Measurements from ENCODE around the gene SPATA21. TPM values are rescaled to one million over a fixed set of nuclear protein-coding genes. Genes with fewer than 3 reads are reported as not detected.

SPATA21 gene
- total and polyA plus RNA-seq, 7 experiments from 2014 or later: not detected

- Histone ChIP-seq H3K4me1 (ENCODE audit: control insufficient read depth in 2 of 2, insufficient read depth in 2 of 2, low read length in 2 of 2) (no peaks in the 10 kb centered on the region), H3K27me3 (ENCODE audit: control insufficient read depth in 2 of 2, insufficient read depth in 2 of 2, low read length in 2 of 2) (no peaks in the 10 kb centered on the region), H3K36me3 (ENCODE audit: control insufficient read depth in 2 of 3, insufficient read depth in 3 of 3, low read length in 3 of 3) (no peaks in the 10 kb centered on the region), H3K27ac (ENCODE audit: low read depth, low read length) (no peak overlapping the region), H3K9me3 (ENCODE audit: control insufficient read depth in 2 of 3, low read length in 3 of 3) (no peaks in the 10 kb centered on the region), H3K4me3 (ENCODE audit: low read length) (no peak overlapping the region)
- DNase-seq (no peak), ATAC-seq (no peak)
- Mint-ChIP-seq H3K36me3 (no peaks in the 10 kb centered on the region), H3K9me3 (no peaks in the 10 kb centered on the region), H3K4me1 (peaks cover 0 to 8% (median 0%) of the 10 kb centered on the region in 7 donors), H3K27ac (no peak overlapping the region), H3K27me3 (no peaks in the 10 kb centered on the region), H3K4me3 (no peak overlapping the region)
- ChIA-PET CTCF (no interaction called here), POLR2A (no interaction called here)
- intact Hi-C loops (cut with micrococcal nuclease): no loop called here
Measured at GRCh38 chr1:16405441-16405840, 31.8 kb downstream of the SPATA21 start.

DNA sequence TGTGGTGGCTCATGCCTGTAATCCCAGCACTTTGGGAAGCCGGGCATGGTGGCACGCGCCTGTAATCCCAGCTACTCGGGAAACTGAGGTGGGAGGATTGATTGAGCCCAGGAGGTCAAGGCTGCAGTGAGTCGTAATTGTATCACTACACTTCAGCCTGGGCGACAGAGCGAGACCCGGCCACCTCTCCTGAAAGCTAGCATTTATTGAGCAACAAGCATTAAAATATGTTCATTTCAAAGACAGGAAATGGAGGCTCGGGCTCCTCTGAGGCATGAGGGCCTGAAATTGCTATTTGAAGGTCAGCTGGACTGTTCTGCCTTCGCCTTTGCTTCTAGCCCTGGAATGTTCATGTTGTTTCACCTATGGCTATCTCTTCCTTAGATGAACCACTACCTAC, 34.5 kb downstream of the SPATA21 start:
- POLR2A ChIA-PET: interaction anchor here (0.9 kb wide), 1 partner anchor 37 kb away, joined by 3 read pairs; the partner anchor contains the start of gene NECAP2
- Mint-ChIP-seq H3K9me3 (no peaks in the 10 kb centered on the region), H3K27me3 (no peaks in the 10 kb centered on the region), H3K4me3 (no peak overlapping the region), H3K36me3 (peaks cover 0 to 3% (median 0%) of the 10 kb centered on the region in 5 donors), H3K27ac (peak overlapping the region in 1 of 9 donors; percentile 17), H3K4me1 (peaks cover 0 to 3% (median 0%) of the 10 kb centered on the region in 7 donors)
- DNase-seq (no peak), ATAC-seq (no peak)
- Histone ChIP-seq H3K9me3 (ENCODE audit: control insufficient read depth in 2 of 3, low read length in 3 of 3) (no peaks in the 10 kb centered on the region), H3K27ac (ENCODE audit: low read depth, low read length) (no peak overlapping the region), H3K27me3 (ENCODE audit: control insufficient read depth in 2 of 2, insufficient read depth in 2 of 2, low read length in 2 of 2) (no peaks in the 10 kb centered on the region), H3K36me3 (ENCODE audit: control insufficient read depth in 2 of 3, insufficient read depth in 3 of 3, low read length in 3 of 3) (peaks cover 0 to 10% (median 0%) of the 10 kb centered on the region in 3 experiments), H3K4me3 (ENCODE audit: low read length) (no peak overlapping the region), H3K4me1 (ENCODE audit: control insufficient read depth in 2 of 2, insufficient read depth in 2 of 2, low read length in 2 of 2) (no peaks in the 10 kb centered on the region)
- intact Hi-C loops (cut with micrococcal nuclease): no loop called here
- CTCF ChIA-PET: interaction anchor here (0.6 kb wide), 1 partner anchor 611 kb away, joined by 3 read pairs; no protein-coding TSS in a partner anchor

GRCh38 chr1:16398371-16398953, 38.8 kb downstream of the SPATA21 start:
- Histone ChIP-seq H3K27ac (ENCODE audit: low read depth, low read length) (no peak overlapping the region), H3K4me1 (ENCODE audit: control insufficient read depth in 2 of 2, insufficient read depth in 2 of 2, low read length in 2 of 2) (no peaks in the 10 kb centered on the region), H3K9me3 (ENCODE audit: control insufficient read depth in 2 of 3, low read length in 3 of 3) (no peaks in the 10 kb centered on the region), H3K36me3 (ENCODE audit: control insufficient read depth in 2 of 3, insufficient read depth in 3 of 3, low read length in 3 of 3) (peaks cover 4 to 51% (median 10%) of the 10 kb centered on the region in 3 experiments), H3K4me3 (ENCODE audit: low read length) (no peak overlapping the region), H3K27me3 (ENCODE audit: control insufficient read depth in 2 of 2, insufficient read depth in 2 of 2, low read length in 2 of 2) (no peaks in the 10 kb centered on the region)
- Mint-ChIP-seq H3K27ac (peak overlapping the region in 4 of 9 donors; percentile 36 to 78 (median 74)), H3K27me3 (no peaks in the 10 kb centered on the region), H3K4me3 (no peak overlapping the region), H3K36me3 (peaks cover 0 to 16% (median 3%) of the 10 kb centered on the region in 5 donors), H3K9me3 (no peaks in the 10 kb centered on the region), H3K4me1 (peaks cover 0 to 14% (median 4%) of the 10 kb centered on the region in 7 donors)
- CTCF ChIA-PET: no interaction called here
- intact Hi-C loops (cut with micrococcal nuclease): no loop called here
- POLR2A ChIA-PET: no interaction called here
- DNase-seq: no peak
- ATAC-seq: no peak

- H3K4me1 ChIP-seq (ENCODE audit: control insufficient read depth in 2 of 2, insufficient read depth in 2 of 2, low read length in 2 of 2): no peaks in the 10 kb centered on the region
- Mint-ChIP-seq H3K27ac (peak overlapping the region in 5 of 9 donors; percentile 23 to 46 (median 32)), H3K4me1 (peaks cover 9 to 26% (median 17%) of the 10 kb centered on the region in 7 donors), H3K27me3 (no peaks in the 10 kb centered on the region), H3K9me3 (no peaks in the 10 kb centered on the region), H3K4me3 (no peak overlapping the region), H3K36me3 (peaks cover 5 to 24% (median 7%) of the 10 kb centered on the region in 5 donors)
- CTCF ChIA-PET: interaction anchor here (0.7 kb wide), 1 partner anchor 34 kb away, joined by 4 read pairs; no protein-coding TSS in a partner anchor
- peaks cover 10 to 65% (median 11%) of the 10 kb centered on the region in 3 experiments for H3K36me3 ChIP-seq (ENCODE audit: control insufficient read depth in 2 of 3, insufficient read depth in 3 of 3, low read length in 3 of 3)
- no peak overlapping the region for H3K4me3 ChIP-seq (ENCODE audit: low read length)
- intact Hi-C loops (cut with micrococcal nuclease): no loop called here
- peak overlapping the region; percentile 8 for H3K27ac ChIP-seq (ENCODE audit: low read depth, low read length)
- POLR2A ChIA-PET: no interaction called here
- DNase-seq: no peak
- H3K27me3 ChIP-seq (ENCODE audit: control insufficient read depth in 2 of 2, insufficient read depth in 2 of 2, low read length in 2 of 2): no peaks in the 10 kb centered on the region
- no peaks in the 10 kb centered on the region for H3K9me3 ChIP-seq (ENCODE audit: control insufficient read depth in 2 of 3, low read length in 3 of 3)
- ATAC-seq: no peak
Measured at GRCh38 chr1:16397120-16397519, 40.1 kb downstream of the SPATA21 start.

DNA sequence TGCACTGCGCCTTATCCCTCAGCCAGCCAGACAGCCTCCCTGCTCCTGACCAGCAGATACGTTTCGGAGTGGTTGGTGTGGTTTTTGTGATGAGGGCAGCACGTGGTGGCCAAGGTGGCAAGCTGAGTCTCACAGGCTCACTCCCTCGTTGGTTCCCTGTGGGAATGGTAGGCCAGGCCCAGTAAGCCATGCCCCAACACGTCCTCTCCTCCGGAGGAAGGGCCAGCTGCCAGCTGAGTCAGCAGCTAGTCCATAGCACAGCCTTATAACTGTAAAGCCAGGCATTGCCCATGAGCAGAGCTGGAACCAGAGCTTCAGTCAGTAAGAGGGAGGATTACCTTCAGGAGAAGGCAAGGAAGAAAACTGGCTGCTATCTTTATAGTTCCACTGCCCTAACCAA, 40.6 kb downstream of the SPATA21 start:
- Histone ChIP-seq H3K36me3 (ENCODE audit: control insufficient read depth in 2 of 3, insufficient read depth in 3 of 3, low read length in 3 of 3) (peaks cover 10 to 65% (median 11%) of the 10 kb centered on the region in 3 experiments), H3K9me3 (ENCODE audit: control insufficient read depth in 2 of 3, low read length in 3 of 3) (no peaks in the 10 kb centered on the region), H3K27me3 (ENCODE audit: control insufficient read depth in 2 of 2, insufficient read depth in 2 of 2, low read length in 2 of 2) (no peaks in the 10 kb centered on the region), H3K27ac (ENCODE audit: low read depth, low read length) (no peak overlapping the region), H3K4me3 (ENCODE audit: low read length) (no peak overlapping the region), H3K4me1 (ENCODE audit: control insufficient read depth in 2 of 2, insufficient read depth in 2 of 2, low read length in 2 of 2) (peaks cover 0 to 1% of the 10 kb centered on the region in 2 donors)
- H3K4me3 Mint-ChIP-seq: peak overlapping the region in 1 of 10 donors; percentile 27
- H3K9me3 Mint-ChIP-seq: no peaks in the 10 kb centered on the region
- peaks cover 14 to 30% (median 21%) of the 10 kb centered on the region in 7 donors for H3K4me1 Mint-ChIP-seq
- H3K27ac Mint-ChIP-seq: peak overlapping the region in 8 of 9 donors; percentile 12 to 38 (median 23)
- H3K36me3 Mint-ChIP-seq: peaks cover 5 to 24% (median 7%) of the 10 kb centered on the region in 5 donors
- no peaks in the 10 kb centered on the region for H3K27me3 Mint-ChIP-seq
- DNase-seq: no peak
- CTCF ChIA-PET: interaction anchor here (0.7 kb wide), 1 partner anchor 33 kb away, joined by 4 read pairs; no protein-coding TSS in a partner anchor
- ATAC-seq: no peak
- intact Hi-C loops (cut with micrococcal nuclease): no loop called here
- POLR2A ChIA-PET: no interaction called here

GRCh38 chr1:16394977-16395376, 42.2 kb downstream of the SPATA21 start:
- ChIA-PET POLR2A (no interaction called here), CTCF (no interaction called here)
- intact Hi-C loops (cut with micrococcal nuclease): no loop called here
- no peak for ATAC-seq
- Mint-ChIP-seq H3K4me1 (peaks cover 30 to 45% (median 36%) of the 10 kb centered on the region in 7 donors), H3K27me3 (no peaks in the 10 kb centered on the region), H3K36me3 (peaks cover 5 to 24% (median 10%) of the 10 kb centered on the region in 5 donors), H3K9me3 (no peaks in the 10 kb centered on the region), H3K27ac (no peak overlapping the region), H3K4me3 (no peak overlapping the region)
- Histone ChIP-seq H3K4me1 (ENCODE audit: control insufficient read depth in 2 of 2, insufficient read depth in 2 of 2, low read length in 2 of 2) (peaks cover 0 to 16% of the 10 kb centered on the region in 2 donors), H3K36me3 (ENCODE audit: control insufficient read depth in 2 of 3, insufficient read depth in 3 of 3, low read length in 3 of 3) (peaks cover 10 to 65% (median 11%) of the 10 kb centered on the region in 3 experiments), H3K9me3 (ENCODE audit: control insufficient read depth in 2 of 3, low read length in 3 of 3) (no peaks in the 10 kb centered on the region), H3K27ac (ENCODE audit: low read depth, low read length) (no peak overlapping the region), H3K4me3 (ENCODE audit: low read length) (no peak overlapping the region), H3K27me3 (ENCODE audit: control insufficient read depth in 2 of 2, insufficient read depth in 2 of 2, low read length in 2 of 2) (no peaks in the 10 kb centered on the region)
- DNase-seq: no peak

All from naive thymus-derived CD4-positive, alpha-beta T cell (primary cell).